GM12801 (cell line): ENCODE data around the gene TEX51.

Experiments used
- CTCF ChIP-seq: IDR thresholded peaks from one replicate; pipeline ENCODE4 v1.5.1; 2011; ENCODE audit warnings: control low read depth; ENCODE audit not compliant: insufficient read length; ENCODE audit errors: extremely low read depth

The TEX51 gene

GRCh38 chr2:126888046-126888445 is 10.6 kb upstream of the TEX51 start:
- TF ChIP-seq CTCF = no peak

- TF ChIP-seq CTCF = no peak
These were observed 9.6 kb upstream of the TEX51 start for GRCh38 chr2:126889071-126889470.

- no peak for TF ChIP-seq CTCF
These were observed 9.1 kb upstream of the TEX51 start for GRCh38 chr2:126889496-126890135.

GRCh38 chr2:126890136-126890510 is 8.6 kb upstream of the TEX51 start:
- no peak for TF ChIP-seq CTCF

- no peak for TF ChIP-seq CTCF
These were observed 7.9 kb upstream of the TEX51 start for GRCh38 chr2:126890551-126891450.

GRCh38 chr2:126891681-126892500 is 6.8 kb upstream of the TEX51 start:
- TF ChIP-seq CTCF = no peak

- no peak for TF ChIP-seq CTCF
These were observed 5.5 kb upstream of the TEX51 start for GRCh38 chr2:126893153-126893552.
